GM12878 (cell line): ENCODE data around the gene NYAP1.

ENCODE experiments used
- CHD4 ChIP-seq: fragments of 200-600 bp; sonication (generic); IDR thresholded peaks from 2 replicates; pipeline ENCODE4 v1.6.1; 2016; ENCODE audit warnings: mild to moderate bottlenecking
- EZH2 ChIP-seq: IDR thresholded peaks from 2 replicates; pipeline ENCODE4 v1.6.1; 2012; ENCODE audit warnings: low read depth, mild to moderate bottlenecking, control low read depth, inconsistent platforms, low read length, borderline replicate concordance; ENCODE audit not compliant: control insufficient read depth
- HCFC1 ChIP-seq: fragments of 150-350 bp; IDR thresholded peaks from 2 replicates; pipeline ENCODE4 v1.6.1; 2014; ENCODE audit warnings: low read length
- NFIC ChIP-seq: IDR thresholded peaks from 2 replicates; pipeline ENCODE4 v1.6.1; 2012; ENCODE audit warnings: low read depth, mild to moderate bottlenecking, inconsistent platforms, low read length, moderate library complexity
- TF ChIP-seq, protein P1 (sequence below): IDR thresholded peaks from 2 replicates; pipeline ENCODE4 v1.6.1; 2012; ENCODE audit warnings: low read depth, low read length, improper control_type of control experiment

DNA sequence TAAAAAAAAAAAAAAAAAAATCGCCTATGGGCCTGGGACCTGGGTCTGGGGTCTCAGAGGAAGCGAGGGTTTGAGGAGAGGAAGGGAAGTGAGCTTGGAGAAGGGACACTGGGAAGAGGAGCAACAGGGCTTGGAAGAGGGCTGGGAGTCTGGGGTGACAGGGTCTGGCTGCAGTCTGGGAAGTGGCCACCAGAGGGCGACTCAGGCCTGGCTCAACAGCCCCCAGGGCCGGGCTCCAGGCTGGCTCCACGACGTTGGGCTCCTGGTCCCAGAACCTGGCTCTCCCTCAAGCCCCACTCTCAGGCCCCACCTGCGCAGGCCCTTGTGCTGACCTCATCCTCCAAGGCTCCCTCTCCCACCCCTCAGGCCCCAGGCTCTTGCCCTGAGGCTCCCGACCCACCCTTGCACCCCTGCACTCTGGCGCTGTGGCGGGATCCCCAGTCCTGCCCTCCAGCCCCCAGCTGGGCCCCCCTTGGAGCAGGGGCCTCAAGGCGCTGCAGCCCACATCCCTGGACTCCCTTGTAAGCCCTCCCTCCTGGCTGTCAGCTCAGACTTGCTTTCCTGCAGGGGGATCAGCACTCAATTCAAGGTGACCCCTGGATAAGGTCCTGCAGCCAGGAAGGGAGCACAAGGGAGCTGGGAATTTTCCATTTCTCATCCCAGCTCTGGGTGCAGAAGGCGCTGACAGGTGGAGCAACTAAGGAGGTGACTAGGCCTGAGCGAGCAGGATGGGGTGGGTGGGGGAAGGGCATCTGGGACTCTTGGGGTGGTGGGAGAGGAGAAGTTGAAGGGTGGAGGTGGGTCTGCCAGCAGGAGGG lies 14.3 kb upstream of the NYAP1 start:
- TF ChIP-seq, protein P1, sequence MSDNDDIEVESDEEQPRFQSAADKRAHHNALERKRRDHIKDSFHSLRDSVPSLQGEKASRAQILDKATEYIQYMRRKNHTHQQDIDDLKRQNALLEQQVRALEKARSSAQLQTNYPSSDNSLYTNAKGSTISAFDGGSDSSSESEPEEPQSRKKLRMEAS = no peak
- TF ChIP-seq NFIC (no peak), EZH2 (no peak), HCFC1 (no peak), CHD4 (no peak)
